Fibroblast of the aortic adventitia (primary cell): ENCODE results near the gene GLP1R. TPM values are rescaled to one million over a fixed set of nuclear protein-coding genes. Genes with fewer than 3 reads are reported as not detected.

Source experiments
- DNase-seq: peaks from one replicate; pipeline ENCODE4 v3.0.0-alpha.2; 2010; ENCODE audit warnings: low read depth
- H3K4me3 ChIP-seq: 2 replicates; pipeline ENCODE4 v1.5.1; 2011; ENCODE audit warnings: low read depth, mild to moderate bottlenecking, control low read depth, low read length, moderate library complexity
- CTCF ChIP-seq: IDR thresholded peaks from 2 replicates; pipeline ENCODE4 v1.5.1; 2011; ENCODE audit warnings: mild to moderate bottlenecking, low read length, control low read depth, inconsistent platforms; ENCODE audit not compliant: insufficient read depth
- total RNA-seq: library from RNA; depleted of rRNA; stranded (reverse); fragments of >200 nt; gene quantifications from 2 replicates; pipeline ENCODE4 v1.2.3, GENCODE V29; 2012; ENCODE audit warnings: low replicate concordance

The GLP1R gene
- total RNA-seq, 1 donor: not detected

GRCh38 chr6:39061182-39061581 lies 12.6 kb downstream of the GLP1R start:
- TF ChIP-seq CTCF: no peak
- H3K4me3 ChIP-seq: no peak overlapping the region
- no peak for DNase-seq

GRCh38 chr6:39061588-39061987 lies 13.0 kb downstream of the GLP1R start:
- DNase-seq: no peak
- no peak for TF ChIP-seq CTCF
- H3K4me3 ChIP-seq: no peak overlapping the region

- no peak for TF ChIP-seq CTCF
- H3K4me3 ChIP-seq: no peak overlapping the region
- no peak for DNase-seq
Measured at GRCh38 chr6:39062014-39062740, 13.6 kb downstream of the GLP1R start.

- no peak for TF ChIP-seq CTCF
- DNase-seq: no peak
- H3K4me3 ChIP-seq: no peak overlapping the region
Measured at GRCh38 chr6:39063526-39063925, 14.9 kb downstream of the GLP1R start.

- H3K4me3 ChIP-seq: no peak overlapping the region
- TF ChIP-seq CTCF: no peak
- DNase-seq: no peak
Measured at GRCh38 chr6:39065561-39065960, 17.0 kb downstream of the GLP1R start.

GRCh38 chr6:39068391-39068790 lies 19.8 kb downstream of the GLP1R start:
- no peak for DNase-seq
- no peak overlapping the region for H3K4me3 ChIP-seq
- TF ChIP-seq CTCF: no peak

- no peak overlapping the region for H3K4me3 ChIP-seq
- DNase-seq: no peak
- no peak for TF ChIP-seq CTCF
Measured at GRCh38 chr6:39072830-39073229, 24.2 kb downstream of the GLP1R start.
